ENCODE measurements around the gene ABCA9.

DNA sequence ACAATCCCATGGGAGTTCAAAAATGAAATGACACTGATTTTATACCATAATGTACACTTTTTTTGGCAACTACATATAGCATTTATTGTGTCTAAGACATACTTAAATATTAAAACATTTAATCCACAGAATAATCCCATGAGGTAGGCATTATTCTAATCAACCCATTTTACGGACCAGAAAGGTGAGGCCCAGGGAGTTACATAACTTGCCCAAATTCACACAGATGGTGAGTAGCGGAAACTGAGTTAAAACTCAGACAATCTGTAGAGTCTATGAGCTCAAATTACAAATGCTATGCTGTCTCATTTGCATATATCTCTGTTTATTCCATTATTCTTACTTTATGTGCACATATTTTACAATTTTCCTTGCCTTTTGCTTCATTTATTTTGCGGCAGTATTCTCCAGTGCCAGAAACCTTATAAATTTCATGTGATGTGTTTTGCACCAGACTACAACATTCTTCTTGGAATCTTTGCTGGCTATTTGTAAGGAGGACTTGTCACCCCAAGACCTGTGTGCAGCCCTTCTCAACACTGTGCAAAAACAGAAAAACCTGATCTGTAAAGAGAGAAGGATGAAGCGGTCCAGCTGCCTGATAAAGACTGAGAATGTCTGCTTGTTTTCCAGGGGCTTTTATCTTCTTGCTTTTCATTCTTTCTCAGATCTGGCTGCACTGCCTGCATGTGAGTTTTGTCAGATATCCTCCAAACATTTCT lies 2.3 kb upstream of the ABCA9 start:
- TF ChIP-seq POLR2AphosphoS5 (IDR thresholded peaks at IDR 0.05; ENCODE audit: low read depth, low read length) (no peak), POLR2A (IDR thresholded peaks at IDR 0.05; ENCODE audit: low read depth, low read length) (no peak)

Data from GM12892 (cell line).